ENCODE measurements around the gene DCST1. TPM values are rescaled to one million over a fixed set of nuclear protein-coding genes. Genes with fewer than 3 reads are reported as not detected.

DCST1 gene
- total RNA-seq, 6 experiments from 2014 or later = not detected

DNA sequence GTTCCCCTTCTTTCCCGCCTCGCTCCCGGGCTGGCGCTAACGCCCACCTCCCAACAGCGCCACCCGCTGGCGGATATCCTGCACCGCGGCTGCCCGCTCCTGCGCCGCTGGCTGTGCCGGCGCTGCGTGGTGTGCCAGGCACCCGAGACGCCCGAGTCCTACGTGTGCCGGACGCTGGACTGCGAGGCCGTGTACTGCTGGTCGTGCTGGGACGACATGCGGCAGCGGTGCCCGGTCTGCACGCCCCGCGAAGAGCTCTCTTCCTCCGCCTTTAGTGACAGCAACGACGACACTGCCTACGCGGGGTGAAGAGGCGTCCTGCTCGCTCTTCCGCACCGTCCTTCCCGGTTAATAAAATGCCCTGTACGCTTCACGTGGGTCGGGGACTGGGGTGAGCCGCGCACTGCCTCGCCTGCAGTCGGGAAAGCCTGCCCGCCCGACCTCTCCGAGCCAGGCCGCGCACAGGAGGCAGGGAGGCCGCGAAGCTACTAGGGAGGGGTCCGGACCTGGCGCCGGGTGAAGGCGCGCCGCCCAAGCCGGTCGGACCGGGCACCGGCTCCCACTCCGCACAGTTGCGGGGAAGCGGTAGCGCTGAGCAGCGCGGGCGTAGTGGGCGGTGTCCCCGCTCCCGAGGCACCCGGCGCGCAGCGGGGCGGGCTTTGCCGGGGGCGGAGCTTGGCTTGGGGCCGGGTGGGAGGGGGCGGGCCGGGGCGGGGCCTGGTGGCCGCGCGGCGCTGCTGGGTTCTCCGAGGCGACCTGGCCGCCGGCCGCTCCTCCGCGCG lies 17.1 kb downstream of the DCST1 start, which contains the start of gene ADAM15:
Gene ADAM15, plus strand, starts transcription at position 757 of the 782 bp plus-strand sequence. CDS start 71 bp downstream, outside the sequence.
- H3K27me3 Mint-ChIP-seq (ENCODE audit: insufficient read depth) = no peaks in the 10 kb centered on the region; the same call in 1 of the 2 replicates
- peak; percentile 47 for DNase-seq

DNA sequence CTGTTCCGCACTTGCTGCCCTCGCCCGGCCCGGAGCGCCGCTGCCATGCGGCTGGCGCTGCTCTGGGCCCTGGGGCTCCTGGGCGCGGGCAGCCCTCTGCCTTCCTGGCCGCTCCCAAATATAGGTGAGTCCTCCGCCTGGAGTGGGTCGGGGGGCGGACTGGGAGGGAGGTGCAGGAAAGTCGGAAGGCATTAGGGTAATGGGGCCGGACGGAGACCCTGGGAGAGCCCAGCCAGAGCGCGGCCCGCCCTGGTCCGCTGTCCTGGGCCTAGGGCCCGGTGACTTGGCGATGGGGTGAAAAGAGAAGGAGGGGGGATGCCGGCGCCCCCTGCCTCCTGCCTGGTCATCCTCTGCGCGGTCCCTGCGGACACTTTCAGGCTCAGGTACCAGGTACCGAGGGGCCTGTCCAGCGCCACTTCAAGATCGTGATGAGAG lies 17.7 kb downstream of the DCST1 start:
- H3K27me3 Mint-ChIP-seq (ENCODE audit: insufficient read depth) = no peaks in the 10 kb centered on the region; the same call in 1 of the 2 replicates
- 0 out of 2 replicates have a peak, but pooled peaks cover 9% of the 10 kb centered on the region for H3K36me3 Mint-ChIP-seq (ENCODE audit: low read depth)
- TF ChIP-seq, protein P1, sequence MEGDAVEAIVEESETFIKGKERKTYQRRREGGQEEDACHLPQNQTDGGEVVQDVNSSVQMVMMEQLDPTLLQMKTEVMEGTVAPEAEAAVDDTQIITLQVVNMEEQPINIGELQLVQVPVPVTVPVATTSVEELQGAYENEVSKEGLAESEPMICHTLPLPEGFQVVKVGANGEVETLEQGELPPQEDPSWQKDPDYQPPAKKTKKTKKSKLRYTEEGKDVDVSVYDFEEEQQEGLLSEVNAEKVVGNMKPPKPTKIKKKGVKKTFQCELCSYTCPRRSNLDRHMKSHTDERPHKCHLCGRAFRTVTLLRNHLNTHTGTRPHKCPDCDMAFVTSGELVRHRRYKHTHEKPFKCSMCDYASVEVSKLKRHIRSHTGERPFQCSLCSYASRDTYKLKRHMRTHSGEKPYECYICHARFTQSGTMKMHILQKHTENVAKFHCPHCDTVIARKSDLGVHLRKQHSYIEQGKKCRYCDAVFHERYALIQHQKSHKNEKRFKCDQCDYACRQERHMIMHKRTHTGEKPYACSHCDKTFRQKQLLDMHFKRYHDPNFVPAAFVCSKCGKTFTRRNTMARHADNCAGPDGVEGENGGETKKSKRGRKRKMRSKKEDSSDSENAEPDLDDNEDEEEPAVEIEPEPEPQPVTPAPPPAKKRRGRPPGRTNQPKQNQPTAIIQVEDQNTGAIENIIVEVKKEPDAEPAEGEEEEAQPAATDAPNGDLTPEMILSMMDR (IDR thresholded peaks at IDR 0.05) = no peak
- H3K27ac Mint-ChIP-seq = 0 out of 2 replicates have a peak overlapping the region, but pooled peaks have one; percentile 33
- H3K4me3 Mint-ChIP-seq = peak overlapping the region; percentile 89
- DNase-seq = no peak
- no peaks in the 10 kb centered on the region for H3K9me3 Mint-ChIP-seq
- peaks cover 30% of the 10 kb centered on the region for H3K4me1 Mint-ChIP-seq (ENCODE audit: low read depth)

More for the DNA sequence above, 17.1 kb downstream of the DCST1 start, which contains the start of gene ADAM15:
- H3K36me3 Mint-ChIP-seq (ENCODE audit: low read depth) = 0 out of 2 replicates have a peak, but pooled peaks cover 3% of the 10 kb centered on the region
- H3K4me1 Mint-ChIP-seq (ENCODE audit: low read depth) = peaks cover 33% of the 10 kb centered on the region
- peak within 1 kb of the TSS; percentile 89 for H3K4me3 Mint-ChIP-seq
- peak within 1 kb of the TSS; percentile 74 for H3K27ac Mint-ChIP-seq
- TF ChIP-seq, protein P1 (IDR thresholded peaks at IDR 0.05) = peak; percentile 93
- H3K9me3 Mint-ChIP-seq = no peaks in the 10 kb centered on the region

DNA sequence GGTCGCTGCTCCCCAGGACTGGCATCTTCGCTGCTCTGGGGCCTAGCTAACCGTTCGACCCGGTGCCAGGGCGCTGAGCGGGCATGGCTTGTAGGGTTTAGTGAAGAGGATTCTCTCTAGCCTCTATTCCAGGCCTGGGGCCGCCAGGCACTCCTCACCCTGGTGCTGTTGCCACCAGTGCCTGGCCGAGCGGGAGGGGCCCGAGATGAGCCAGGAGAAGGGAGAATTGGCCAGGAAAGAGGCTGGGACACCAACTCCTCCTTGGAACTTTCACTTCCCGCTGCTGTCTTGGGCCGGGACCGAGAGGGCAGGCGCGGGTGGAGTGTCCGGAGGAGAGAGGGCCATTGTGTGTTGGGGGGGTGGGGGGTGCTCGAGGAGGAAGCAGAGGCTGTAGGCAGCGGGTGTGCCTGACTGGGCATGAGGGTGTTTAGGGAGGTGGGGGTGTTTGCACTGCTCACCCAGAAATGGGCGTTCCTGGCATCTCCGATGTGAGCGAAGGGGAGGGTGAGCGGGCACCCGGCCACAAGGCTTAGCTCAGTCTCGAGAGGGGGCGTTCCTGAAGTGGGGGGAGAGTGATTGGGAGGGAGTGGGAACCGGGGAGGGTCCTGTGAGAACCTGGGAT lies 18.3 kb downstream of the DCST1 start:
- H3K36me3 Mint-ChIP-seq (ENCODE audit: low read depth) = 0 out of 2 replicates have a peak, but pooled peaks cover 10% of the 10 kb centered on the region
- no peaks in the 10 kb centered on the region; the same call in 1 of the 2 replicates for H3K27me3 Mint-ChIP-seq (ENCODE audit: insufficient read depth)
- peak; percentile 11 for DNase-seq
- peaks cover 30% of the 10 kb centered on the region for H3K4me1 Mint-ChIP-seq (ENCODE audit: low read depth)
- TF ChIP-seq, protein P1 (IDR thresholded peaks at IDR 0.05) = no peak
- H3K27ac Mint-ChIP-seq = peak overlapping the region; percentile 33; the same call in 1 of the 2 replicates
- peak overlapping the region; percentile 89 for H3K4me3 Mint-ChIP-seq
- no peaks in the 10 kb centered on the region for H3K9me3 Mint-ChIP-seq

DNA sequence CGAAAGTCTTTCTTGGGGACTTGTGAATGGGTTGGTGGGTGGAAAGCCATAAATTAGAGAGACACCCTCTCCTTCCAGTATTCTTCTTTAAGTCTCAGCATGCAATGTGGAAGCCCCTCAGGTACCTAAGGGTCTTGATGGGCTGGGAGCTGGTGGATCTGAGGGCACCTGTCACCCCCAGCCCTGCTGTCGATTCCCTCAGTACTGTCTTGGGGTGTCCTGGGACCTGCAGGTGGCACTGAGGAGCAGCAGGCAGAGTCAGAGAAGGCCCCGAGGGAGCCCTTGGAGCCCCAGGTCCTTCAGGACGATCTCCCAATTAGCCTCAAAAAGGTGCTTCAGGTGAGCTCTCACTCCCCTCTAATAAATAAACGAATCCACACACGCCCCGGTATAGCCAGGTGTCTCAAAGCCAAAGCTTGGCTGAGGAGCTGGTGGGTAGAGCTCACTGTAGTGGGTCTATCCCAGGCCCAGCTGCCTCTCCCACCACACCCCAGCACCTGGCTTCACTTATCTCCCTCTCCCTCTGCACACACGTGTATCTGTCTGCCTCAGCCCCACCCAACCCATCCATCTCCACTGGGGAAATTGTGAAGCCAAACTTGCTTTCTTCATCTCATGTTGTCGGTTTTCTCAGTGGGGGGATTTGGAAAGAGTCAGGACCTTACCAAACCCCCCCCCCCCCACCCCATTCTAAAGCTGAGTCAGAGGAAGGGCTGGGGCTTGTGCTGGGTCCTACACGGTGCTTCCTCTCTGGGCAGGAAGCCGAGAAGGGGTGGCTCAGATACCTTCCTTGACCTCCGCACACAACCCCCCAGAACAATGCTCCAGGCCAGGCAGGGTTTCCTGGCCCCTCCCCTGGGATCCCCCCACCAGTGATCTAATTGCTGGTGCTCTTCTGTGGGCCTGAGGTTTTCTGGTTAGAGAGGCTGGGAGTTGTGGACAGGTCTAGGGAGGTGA lies 19.1 kb downstream of the DCST1 start:
- 0 out of 2 replicates have a peak, but pooled peaks cover 10% of the 10 kb centered on the region for H3K36me3 Mint-ChIP-seq (ENCODE audit: low read depth)
- no peaks in the 10 kb centered on the region; the same call in 1 of the 2 replicates for H3K27me3 Mint-ChIP-seq (ENCODE audit: insufficient read depth)
- DNase-seq = no peak
- peak overlapping the region; percentile 89 for H3K4me3 Mint-ChIP-seq
- peaks cover 30% of the 10 kb centered on the region for H3K4me1 Mint-ChIP-seq (ENCODE audit: low read depth)
- TF ChIP-seq, protein P1 (IDR thresholded peaks at IDR 0.05) = peak; percentile 65
- no peaks in the 10 kb centered on the region for H3K9me3 Mint-ChIP-seq
- H3K27ac Mint-ChIP-seq = peak overlapping the region; percentile 33; the same call in 1 of the 2 replicates

All from HFFc6 (cell line).